Neural cell (in vitro differentiated cells): Measurements from ENCODE around the gene MGLL. TPM values are rescaled to one million over a fixed set of nuclear protein-coding genes. Genes with fewer than 3 reads are reported as not detected.

Experiments used
- H2AFZ ChIP-seq: fragments of 200-600, 300-800 bp; sonication (generic), shearing (Covaris generic); 2 replicates; pipeline ENCODE4 v1.6.0; 2014; ENCODE audit warnings: low read depth, mild to moderate bottlenecking, antibody characterized with exemption, low read length, moderate library complexity
- H3F3A ChIP-seq: fragments of 200-600 bp; shearing (Covaris generic); 2 replicates; pipeline ENCODE4 v1.6.1; 2016; ENCODE audit warnings: mild to moderate bottlenecking, moderate library complexity, mixed read lengths, antibody characterized with exemption, low read length; ENCODE audit not compliant: insufficient read depth, poor library complexity, severe bottlenecking
- H3K27ac ChIP-seq: fragments of 200-600, 300-800 bp; sonication (generic), shearing (Covaris generic); 2 replicates; pipeline ENCODE4 v1.5.1; 2014; ENCODE audit warnings: mild to moderate bottlenecking, low read length, moderate library complexity
- H3K27me3 ChIP-seq: fragments of 300-800, 200-600 bp; sonication (generic), shearing (Covaris generic); 2 replicates; pipeline ENCODE4 v1.6.0; 2014; ENCODE audit warnings: mild to moderate bottlenecking, low read depth, low read length, moderate library complexity; ENCODE audit not compliant: insufficient read depth
- H3K36me3 ChIP-seq: fragments of 300-800, 200-600 bp; sonication (generic), shearing (Covaris generic); 2 replicates; pipeline ENCODE4 v1.5.1; 2014; ENCODE audit warnings: mild to moderate bottlenecking, antibody characterized with exemption, low read length, moderate library complexity; ENCODE audit not compliant: insufficient read depth
- H3K4me2 ChIP-seq: fragments of 300-800, 200-600 bp; sonication (generic), shearing (Covaris generic); 2 replicates; pipeline ENCODE4 v1.6.0; 2014; ENCODE audit warnings: mild to moderate bottlenecking, low read length
- H3K4me3 ChIP-seq: fragments of 300-800, 200-600 bp; sonication (generic), shearing (Covaris generic); 2 replicates; pipeline ENCODE4 v1.5.1; 2014; ENCODE audit warnings: mild to moderate bottlenecking, low read length, moderate library complexity
- H3K79me2 ChIP-seq: fragments of 200-600 bp; shearing (Covaris generic); replicated peaks from 2 replicates; pipeline ENCODE4 v1.6.0; 2014; ENCODE audit warnings: mild to moderate bottlenecking, low read length, moderate library complexity; ENCODE audit not compliant: insufficient read depth
- H3K9ac ChIP-seq: fragments of 300-800, 200-600 bp; sonication (generic), shearing (Covaris generic); 2 replicates; pipeline ENCODE4 v1.6.1; 2016; ENCODE audit warnings: mild to moderate bottlenecking, low read length, mixed read lengths
- H3K9me2 ChIP-seq: fragments of 200-600 bp; shearing (Covaris generic); 2 replicates; pipeline ENCODE4 v1.6.1; 2016; ENCODE audit warnings: mild to moderate bottlenecking, low read length, mixed read lengths; ENCODE audit not compliant: insufficient read depth
- H3K9me3 ChIP-seq: fragments of 200-600, 300-800 bp; sonication (generic), shearing (Covaris generic); 2 replicates; pipeline ENCODE4 v1.6.1; 2016; ENCODE audit warnings: mild to moderate bottlenecking, mixed run types, low read length, moderate library complexity, mixed read lengths
- H4K20me1 ChIP-seq: fragments of 200-600 bp; shearing (Covaris generic); 2 replicates; pipeline ENCODE4 v1.6.1; 2016; ENCODE audit warnings: mild to moderate bottlenecking, mixed run types; ENCODE audit not compliant: insufficient read depth
- EP300 ChIP-seq: fragments of 450-650 bp; conservative IDR thresholded peaks from 2 replicates; pipeline ENCODE4 v1.6.1; 2014; ENCODE audit warnings: antibody characterized with exemption, mild to moderate bottlenecking, moderate library complexity; ENCODE audit not compliant: poor library complexity, severe bottlenecking
- EZH2 ChIP-seq: fragments of 200-600, 300-800 bp; shearing (Covaris generic), sonication (generic); IDR thresholded peaks from 2 replicates; pipeline ENCODE4 v1.6.1; 2014; ENCODE audit warnings: antibody characterized with exemption, low read length, borderline replicate concordance, mild to moderate bottlenecking; ENCODE audit not compliant: insufficient read depth, poor library complexity, severe bottlenecking
- MXI1 ChIP-seq: fragments of 450-650 bp; conservative IDR thresholded peaks from 2 replicates; pipeline ENCODE4 v1.6.1; 2014; ENCODE audit warnings: antibody characterized with exemption, mild to moderate bottlenecking; ENCODE audit not compliant: poor library complexity, severe bottlenecking
- POLR2AphosphoS5 ChIP-seq: IDR thresholded peaks from 2 replicates; pipeline ENCODE4 v1.6.1; 2012
- RAD21 ChIP-seq: fragments of 450-650 bp; conservative IDR thresholded peaks from 2 replicates; pipeline ENCODE4 v1.6.1; 2014; ENCODE audit warnings: antibody characterized with exemption, mild to moderate bottlenecking, moderate library complexity
- SMC3 ChIP-seq: fragments of 450-650 bp; conservative IDR thresholded peaks from 2 replicates; pipeline ENCODE4 v1.6.1; 2014; ENCODE audit warnings: antibody characterized with exemption, mild to moderate bottlenecking, moderate library complexity; ENCODE audit not compliant: poor library complexity
- TAF1 ChIP-seq: IDR thresholded peaks from 2 replicates; pipeline ENCODE4 v1.6.1; 2012; ENCODE audit warnings: low read depth
- polyA plus RNA-seq: library from polyadenylated mRNA; depleted of rRNA; stranded (reverse); fragments of >200 nt; gene quantifications from 2 replicates; pipeline ENCODE4 v1.2.3, GENCODE V29; 2014
- TF ChIP-seq, protein P1 (sequence below): IDR thresholded peaks from 2 replicates; pipeline ENCODE4 v1.6.1; 2012; ENCODE audit warnings: borderline replicate concordance
- TF ChIP-seq, protein P2 (sequence below): fragments of 450-650 bp; IDR thresholded peaks from 2 replicates; pipeline ENCODE4 v1.5.1; 2014; ENCODE audit warnings: antibody characterized with exemption, mild to moderate bottlenecking, moderate library complexity; ENCODE audit not compliant: poor library complexity, severe bottlenecking

MGLL gene
- polyA plus RNA-seq, 1 donor from 2014 or later: 2.0 TPM

GRCh38 chr3:127749787-127750225 is 72.5 kb downstream of the MGLL start:
- Histone ChIP-seq H3K4me2 (no peak overlapping the region), H3K79me2 (no peaks in the 10 kb centered on the region), H3K27me3 (no peaks in the 10 kb centered on the region), H4K20me1 (no peaks in the 10 kb centered on the region), H3K9ac (no peak overlapping the region), H3K9me2 (no peaks in the 10 kb centered on the region), H3F3A (no peaks in the 10 kb centered on the region), H3K27ac (no peak overlapping the region), H3K36me3 (no peaks in the 10 kb centered on the region), H3K9me3 (no peaks in the 10 kb centered on the region), H2AFZ (no peak overlapping the region), H3K4me3 (no peak overlapping the region)
- TF ChIP-seq, protein P1, sequence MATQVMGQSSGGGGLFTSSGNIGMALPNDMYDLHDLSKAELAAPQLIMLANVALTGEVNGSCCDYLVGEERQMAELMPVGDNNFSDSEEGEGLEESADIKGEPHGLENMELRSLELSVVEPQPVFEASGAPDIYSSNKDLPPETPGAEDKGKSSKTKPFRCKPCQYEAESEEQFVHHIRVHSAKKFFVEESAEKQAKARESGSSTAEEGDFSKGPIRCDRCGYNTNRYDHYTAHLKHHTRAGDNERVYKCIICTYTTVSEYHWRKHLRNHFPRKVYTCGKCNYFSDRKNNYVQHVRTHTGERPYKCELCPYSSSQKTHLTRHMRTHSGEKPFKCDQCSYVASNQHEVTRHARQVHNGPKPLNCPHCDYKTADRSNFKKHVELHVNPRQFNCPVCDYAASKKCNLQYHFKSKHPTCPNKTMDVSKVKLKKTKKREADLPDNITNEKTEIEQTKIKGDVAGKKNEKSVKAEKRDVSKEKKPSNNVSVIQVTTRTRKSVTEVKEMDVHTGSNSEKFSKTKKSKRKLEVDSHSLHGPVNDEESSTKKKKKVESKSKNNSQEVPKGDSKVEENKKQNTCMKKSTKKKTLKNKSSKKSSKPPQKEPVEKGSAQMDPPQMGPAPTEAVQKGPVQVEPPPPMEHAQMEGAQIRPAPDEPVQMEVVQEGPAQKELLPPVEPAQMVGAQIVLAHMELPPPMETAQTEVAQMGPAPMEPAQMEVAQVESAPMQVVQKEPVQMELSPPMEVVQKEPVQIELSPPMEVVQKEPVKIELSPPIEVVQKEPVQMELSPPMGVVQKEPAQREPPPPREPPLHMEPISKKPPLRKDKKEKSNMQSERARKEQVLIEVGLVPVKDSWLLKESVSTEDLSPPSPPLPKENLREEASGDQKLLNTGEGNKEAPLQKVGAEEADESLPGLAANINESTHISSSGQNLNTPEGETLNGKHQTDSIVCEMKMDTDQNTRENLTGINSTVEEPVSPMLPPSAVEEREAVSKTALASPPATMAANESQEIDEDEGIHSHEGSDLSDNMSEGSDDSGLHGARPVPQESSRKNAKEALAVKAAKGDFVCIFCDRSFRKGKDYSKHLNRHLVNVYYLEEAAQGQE: no peak
- TF ChIP-seq POLR2AphosphoS5: no peak
- TF ChIP-seq, protein P2, sequence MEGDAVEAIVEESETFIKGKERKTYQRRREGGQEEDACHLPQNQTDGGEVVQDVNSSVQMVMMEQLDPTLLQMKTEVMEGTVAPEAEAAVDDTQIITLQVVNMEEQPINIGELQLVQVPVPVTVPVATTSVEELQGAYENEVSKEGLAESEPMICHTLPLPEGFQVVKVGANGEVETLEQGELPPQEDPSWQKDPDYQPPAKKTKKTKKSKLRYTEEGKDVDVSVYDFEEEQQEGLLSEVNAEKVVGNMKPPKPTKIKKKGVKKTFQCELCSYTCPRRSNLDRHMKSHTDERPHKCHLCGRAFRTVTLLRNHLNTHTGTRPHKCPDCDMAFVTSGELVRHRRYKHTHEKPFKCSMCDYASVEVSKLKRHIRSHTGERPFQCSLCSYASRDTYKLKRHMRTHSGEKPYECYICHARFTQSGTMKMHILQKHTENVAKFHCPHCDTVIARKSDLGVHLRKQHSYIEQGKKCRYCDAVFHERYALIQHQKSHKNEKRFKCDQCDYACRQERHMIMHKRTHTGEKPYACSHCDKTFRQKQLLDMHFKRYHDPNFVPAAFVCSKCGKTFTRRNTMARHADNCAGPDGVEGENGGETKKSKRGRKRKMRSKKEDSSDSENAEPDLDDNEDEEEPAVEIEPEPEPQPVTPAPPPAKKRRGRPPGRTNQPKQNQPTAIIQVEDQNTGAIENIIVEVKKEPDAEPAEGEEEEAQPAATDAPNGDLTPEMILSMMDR: no peak

DNA sequence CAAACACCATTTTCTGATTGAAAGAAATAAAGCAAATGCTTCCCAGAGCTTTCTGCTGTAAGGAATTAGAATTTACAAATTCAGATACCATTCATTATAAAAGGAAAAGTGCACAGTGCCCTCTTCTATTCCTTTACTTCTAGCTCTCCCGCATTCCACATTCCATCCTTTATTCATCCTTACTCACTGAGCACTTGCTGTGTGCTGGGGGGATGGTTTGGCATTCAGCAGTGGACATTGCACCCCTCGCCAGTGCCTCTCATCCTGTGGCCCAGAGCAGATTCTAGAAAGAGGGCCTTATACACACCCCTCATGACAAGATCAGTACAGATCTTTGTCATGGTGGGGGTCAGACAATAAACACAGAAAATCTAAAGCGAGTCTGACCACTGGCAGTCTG is 73.0 kb downstream of the MGLL start:
- H3K27ac ChIP-seq: no peak overlapping the region
- no peak overlapping the region for H3K4me3 ChIP-seq
- no peaks in the 10 kb centered on the region for H3F3A ChIP-seq
- no peak overlapping the region for H3K4me2 ChIP-seq
- H3K9me2 ChIP-seq: no peaks in the 10 kb centered on the region
- no peak overlapping the region for H3K9ac ChIP-seq
- H4K20me1 ChIP-seq: no peaks in the 10 kb centered on the region
- H3K79me2 ChIP-seq: no peaks in the 10 kb centered on the region
- no peak overlapping the region for H2AFZ ChIP-seq
- H3K9me3 ChIP-seq: no peaks in the 10 kb centered on the region
- H3K36me3 ChIP-seq: no peaks in the 10 kb centered on the region
- H3K27me3 ChIP-seq: no peaks in the 10 kb centered on the region
- TF ChIP-seq SMC3: no peak
- no peak for TF ChIP-seq RAD21
- TF ChIP-seq EZH2: no peak
- TF ChIP-seq EP300: no peak
- TF ChIP-seq MXI1: no peak
- no peak for TF ChIP-seq POLR2AphosphoS5
- TF ChIP-seq, protein P2: no peak
- no peak for TF ChIP-seq TAF1
- TF ChIP-seq, protein P1: no peak
